BE2C (cell line): ENCODE results near the gene LAMC3.

Source experiments
- DNase-seq: peaks from one replicate; pipeline ENCODE4 v3.0.0-alpha.2; 2020
- H3K27me3 ChIP-seq: fragments of 250-450 bp; sonication (Bioruptor Pico); 2 replicates; pipeline ENCODE4 v1.5.1; 2020; ENCODE audit warnings: mild to moderate bottlenecking
- H3K36me3 ChIP-seq: fragments of 250-450 bp; sonication (Bioruptor Pico); 2 replicates; pipeline ENCODE4 v1.5.1; 2020; ENCODE audit warnings: mild to moderate bottlenecking
- H3K4me1 ChIP-seq: fragments of 250-450 bp; sonication (Bioruptor Pico); 2 replicates; pipeline ENCODE4 v1.5.1; 2020
- H3K4me3 ChIP-seq: 2 replicates; pipeline ENCODE4 v1.5.1; 2011; ENCODE audit warnings: low read depth, low read length
- H3K9me3 ChIP-seq: fragments of 250-450 bp; sonication (Bioruptor Pico); 2 replicates; pipeline ENCODE4 v1.5.1; 2020
- TF ChIP-seq, protein P1 (sequence below): IDR thresholded peaks from 2 replicates; pipeline ENCODE4 v1.5.1; 2012; ENCODE audit warnings: mild to moderate bottlenecking, low read depth, low read length

LAMC3 gene

DNA sequence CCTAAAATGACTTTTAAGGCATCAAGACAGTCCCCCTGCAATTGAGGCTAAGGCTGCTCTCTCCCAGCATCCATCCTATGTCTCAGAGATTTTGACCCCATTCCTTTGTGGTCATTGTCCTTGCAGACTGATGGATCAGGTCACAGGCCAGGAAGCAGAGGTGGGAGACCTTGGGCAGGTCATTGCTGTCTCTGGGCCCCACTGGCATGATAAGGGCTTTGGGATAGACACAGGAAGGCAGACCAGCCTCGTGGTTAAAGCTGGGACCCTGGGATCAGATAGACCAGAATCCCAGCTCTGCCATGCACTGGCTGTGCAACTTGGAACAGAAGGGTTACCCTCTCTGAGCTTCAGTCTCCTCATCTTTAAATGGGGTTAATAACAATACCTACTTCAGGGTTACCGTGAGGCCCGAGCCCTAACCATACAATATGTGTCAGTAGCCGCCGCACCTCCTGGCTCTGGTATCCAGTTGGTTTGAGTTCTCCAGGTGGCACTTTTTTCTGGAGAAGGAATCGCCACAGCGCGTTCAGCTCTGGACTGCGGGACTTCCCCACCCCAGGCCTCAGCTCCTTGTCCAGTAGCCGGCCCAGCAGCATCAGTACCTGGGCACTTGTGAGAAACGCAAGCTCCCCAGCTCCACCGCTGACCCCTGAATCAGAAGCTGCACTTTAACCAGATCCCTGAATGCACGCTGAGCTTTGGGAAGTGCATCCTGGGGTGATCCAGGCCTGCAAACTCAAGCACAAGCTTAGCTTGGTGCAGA lies 21.4 kb downstream of the LAMC3 start:
- Histone ChIP-seq H3K4me3 (no peak overlapping the region), H3K36me3 (no peaks in the 10 kb centered on the region), H3K4me1 (no peaks in the 10 kb centered on the region), H3K9me3 (no peaks in the 10 kb centered on the region), H3K27me3 (no peaks in the 10 kb centered on the region)
- TF ChIP-seq, protein P1, sequence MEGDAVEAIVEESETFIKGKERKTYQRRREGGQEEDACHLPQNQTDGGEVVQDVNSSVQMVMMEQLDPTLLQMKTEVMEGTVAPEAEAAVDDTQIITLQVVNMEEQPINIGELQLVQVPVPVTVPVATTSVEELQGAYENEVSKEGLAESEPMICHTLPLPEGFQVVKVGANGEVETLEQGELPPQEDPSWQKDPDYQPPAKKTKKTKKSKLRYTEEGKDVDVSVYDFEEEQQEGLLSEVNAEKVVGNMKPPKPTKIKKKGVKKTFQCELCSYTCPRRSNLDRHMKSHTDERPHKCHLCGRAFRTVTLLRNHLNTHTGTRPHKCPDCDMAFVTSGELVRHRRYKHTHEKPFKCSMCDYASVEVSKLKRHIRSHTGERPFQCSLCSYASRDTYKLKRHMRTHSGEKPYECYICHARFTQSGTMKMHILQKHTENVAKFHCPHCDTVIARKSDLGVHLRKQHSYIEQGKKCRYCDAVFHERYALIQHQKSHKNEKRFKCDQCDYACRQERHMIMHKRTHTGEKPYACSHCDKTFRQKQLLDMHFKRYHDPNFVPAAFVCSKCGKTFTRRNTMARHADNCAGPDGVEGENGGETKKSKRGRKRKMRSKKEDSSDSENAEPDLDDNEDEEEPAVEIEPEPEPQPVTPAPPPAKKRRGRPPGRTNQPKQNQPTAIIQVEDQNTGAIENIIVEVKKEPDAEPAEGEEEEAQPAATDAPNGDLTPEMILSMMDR = no peak
- no peak for DNase-seq

DNA sequence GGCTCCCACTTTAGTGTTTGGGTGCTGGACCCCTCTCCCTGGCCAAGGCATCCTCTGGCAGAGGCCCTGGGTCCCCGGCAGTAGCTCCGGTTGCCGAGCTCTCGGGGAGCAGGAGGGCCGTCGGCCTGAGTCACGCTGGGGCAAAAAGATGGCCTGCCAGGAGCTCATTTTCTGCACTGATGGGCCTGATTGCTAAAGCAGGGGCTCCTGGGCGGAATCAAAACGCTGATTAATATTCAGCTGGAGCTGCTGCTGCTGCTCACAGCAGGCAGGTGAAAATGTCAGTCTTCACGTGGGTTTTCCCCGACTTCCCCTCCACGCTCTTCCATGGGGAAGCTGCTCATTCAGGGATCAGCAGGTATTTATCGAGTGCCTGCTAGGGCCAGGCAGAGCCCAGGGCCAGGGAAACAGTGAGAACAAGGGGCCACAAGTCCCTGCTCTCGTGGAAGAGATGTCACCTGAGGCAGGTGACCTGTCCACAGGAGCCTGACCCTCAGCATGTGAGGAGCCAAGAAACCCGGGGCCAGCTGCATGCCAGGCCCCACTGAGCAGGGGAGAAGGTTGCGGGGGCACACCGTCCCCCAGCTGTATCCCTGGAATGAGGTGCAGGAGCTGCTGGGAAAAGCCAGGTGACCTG lies 22.1 kb downstream of the LAMC3 start:
- TF ChIP-seq, protein P1 = no peak
- no peaks in the 10 kb centered on the region for H3K27me3 ChIP-seq
- no peak overlapping the region for H3K4me3 ChIP-seq
- H3K9me3 ChIP-seq = no peaks in the 10 kb centered on the region
- no peak for DNase-seq
- no peaks in the 10 kb centered on the region for H3K4me1 ChIP-seq
- H3K36me3 ChIP-seq = no peaks in the 10 kb centered on the region

DNA sequence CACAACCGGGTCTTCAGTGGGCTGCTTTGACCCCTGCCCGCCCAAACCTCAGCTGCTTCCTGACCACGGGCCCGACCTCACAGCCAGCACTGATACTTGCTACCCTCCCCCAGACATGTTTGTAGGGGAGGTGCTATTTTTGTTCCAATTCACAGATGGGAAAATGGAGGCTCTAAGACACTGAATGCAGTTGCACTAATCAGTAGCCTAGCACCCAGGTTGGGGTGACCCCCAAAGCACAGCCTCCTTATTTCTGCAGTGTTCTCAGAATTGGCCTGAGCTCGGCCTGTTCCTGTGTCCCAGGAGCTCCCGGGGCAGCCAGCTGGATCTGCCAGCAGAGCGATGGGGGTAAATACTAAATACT lies 22.6 kb downstream of the LAMC3 start:
- Histone ChIP-seq H3K36me3 (no peaks in the 10 kb centered on the region), H3K27me3 (no peaks in the 10 kb centered on the region), H3K4me1 (no peaks in the 10 kb centered on the region), H3K4me3 (no peak overlapping the region), H3K9me3 (no peaks in the 10 kb centered on the region)
- DNase-seq = no peak
- TF ChIP-seq, protein P1 = no peak

DNA sequence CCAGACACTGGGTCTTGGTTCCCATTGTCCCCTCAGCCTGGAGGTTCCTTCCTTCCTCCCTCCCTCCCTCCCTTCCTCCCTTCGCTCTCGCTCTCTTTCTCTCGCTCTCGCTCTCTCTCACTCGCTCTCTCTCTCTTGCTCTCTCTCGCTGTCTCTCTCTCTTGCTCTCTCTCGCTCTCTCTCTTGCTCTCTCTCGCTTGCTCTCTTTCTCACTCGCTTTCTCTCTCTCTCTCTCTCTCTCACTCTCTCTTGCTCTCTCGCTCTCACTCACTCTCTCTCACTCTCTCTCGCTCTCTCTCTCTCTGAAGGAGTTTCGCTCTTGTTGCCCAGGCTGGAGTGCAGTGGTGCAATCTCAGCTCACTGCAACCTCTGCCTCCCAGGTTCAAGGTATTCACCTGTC lies 23.4 kb downstream of the LAMC3 start:
- DNase-seq = no peak
- H3K27me3 ChIP-seq = no peaks in the 10 kb centered on the region
- TF ChIP-seq, protein P1 = no peak

DNA sequence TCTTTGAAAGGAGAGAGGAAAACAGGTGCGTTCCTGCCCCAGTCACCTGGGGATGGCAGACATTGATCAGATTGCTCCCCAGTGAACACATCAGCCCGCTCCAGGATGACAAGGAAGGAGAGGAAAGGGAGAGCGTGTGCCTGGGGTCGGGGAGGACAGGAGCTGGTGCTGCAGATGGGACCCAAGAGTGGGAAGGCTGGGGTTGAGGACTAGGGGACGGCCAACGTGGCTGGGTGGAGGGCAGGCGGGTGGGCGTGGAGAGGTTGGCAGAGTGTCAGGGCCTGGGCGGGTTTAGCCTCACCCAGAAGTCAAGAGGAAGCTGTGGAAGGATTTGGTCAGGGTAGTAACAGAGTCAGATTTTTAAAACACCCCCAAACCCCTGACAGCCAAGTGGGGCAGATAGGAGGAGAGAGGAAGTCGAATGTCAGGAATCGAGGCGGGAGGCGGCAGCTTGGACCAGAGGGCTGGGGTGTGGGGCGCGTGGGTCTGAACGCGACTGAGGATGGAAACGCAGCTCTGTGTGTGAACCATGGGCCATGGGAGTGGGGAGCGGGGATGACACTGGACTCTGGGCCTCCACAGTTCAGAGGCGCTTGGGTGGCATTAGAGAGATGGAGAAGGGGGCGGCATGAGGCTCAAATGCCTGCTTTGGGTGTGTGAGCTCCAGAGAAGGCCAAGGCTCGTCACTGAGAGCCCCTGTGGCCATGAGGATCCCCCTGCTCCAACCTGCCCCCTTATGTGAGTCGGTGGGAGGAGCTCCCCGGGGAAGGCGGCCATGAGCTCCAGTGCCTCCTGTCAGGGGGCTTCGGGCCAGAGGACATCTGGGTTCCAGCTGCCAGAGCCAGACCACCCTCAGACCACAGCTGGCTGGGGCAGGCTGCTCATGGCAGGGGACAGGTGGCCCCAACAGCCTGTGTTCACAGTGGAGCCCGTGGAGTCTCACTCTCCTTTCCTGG lies 24.6 kb downstream of the LAMC3 start:
- H3K4me1 ChIP-seq = no peaks in the 10 kb centered on the region
- no peaks in the 10 kb centered on the region for H3K9me3 ChIP-seq
- no peaks in the 10 kb centered on the region for H3K36me3 ChIP-seq
- DNase-seq = no peak
- H3K4me3 ChIP-seq = no peak overlapping the region
- TF ChIP-seq, protein P1 = no peak
- no peaks in the 10 kb centered on the region for H3K27me3 ChIP-seq

More for the DNA sequence above, 23.4 kb downstream of the LAMC3 start:
- Histone ChIP-seq H3K4me3 (no peak overlapping the region), H3K9me3 (no peaks in the 10 kb centered on the region), H3K4me1 (no peaks in the 10 kb centered on the region), H3K36me3 (no peaks in the 10 kb centered on the region)
